ENCODE measurements around the gene ACAN.

ACAN gene

DNA sequence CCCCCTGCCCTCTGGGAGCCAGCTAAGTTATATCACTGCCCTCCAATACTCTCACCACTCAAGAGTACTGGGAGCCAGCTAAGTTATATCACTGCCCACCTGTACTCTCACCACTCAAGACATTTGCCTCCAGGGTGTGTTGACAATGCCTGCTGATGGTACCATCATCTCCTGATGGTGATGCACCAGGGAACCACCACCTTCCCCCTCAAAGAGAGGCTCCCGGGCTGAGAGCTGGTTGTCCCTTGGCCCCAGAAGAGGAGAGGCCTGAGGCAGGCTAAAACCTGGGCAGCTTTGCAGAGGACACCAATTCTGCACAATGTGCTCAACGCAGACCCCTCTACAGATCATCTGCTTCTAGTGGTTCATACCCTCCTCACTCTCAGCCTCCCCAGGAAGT lies 99.6 kb downstream of the ACAN start:
- H3K27ac Mint-ChIP-seq, result no peak overlapping the region
- TF ChIP-seq, protein P1, sequence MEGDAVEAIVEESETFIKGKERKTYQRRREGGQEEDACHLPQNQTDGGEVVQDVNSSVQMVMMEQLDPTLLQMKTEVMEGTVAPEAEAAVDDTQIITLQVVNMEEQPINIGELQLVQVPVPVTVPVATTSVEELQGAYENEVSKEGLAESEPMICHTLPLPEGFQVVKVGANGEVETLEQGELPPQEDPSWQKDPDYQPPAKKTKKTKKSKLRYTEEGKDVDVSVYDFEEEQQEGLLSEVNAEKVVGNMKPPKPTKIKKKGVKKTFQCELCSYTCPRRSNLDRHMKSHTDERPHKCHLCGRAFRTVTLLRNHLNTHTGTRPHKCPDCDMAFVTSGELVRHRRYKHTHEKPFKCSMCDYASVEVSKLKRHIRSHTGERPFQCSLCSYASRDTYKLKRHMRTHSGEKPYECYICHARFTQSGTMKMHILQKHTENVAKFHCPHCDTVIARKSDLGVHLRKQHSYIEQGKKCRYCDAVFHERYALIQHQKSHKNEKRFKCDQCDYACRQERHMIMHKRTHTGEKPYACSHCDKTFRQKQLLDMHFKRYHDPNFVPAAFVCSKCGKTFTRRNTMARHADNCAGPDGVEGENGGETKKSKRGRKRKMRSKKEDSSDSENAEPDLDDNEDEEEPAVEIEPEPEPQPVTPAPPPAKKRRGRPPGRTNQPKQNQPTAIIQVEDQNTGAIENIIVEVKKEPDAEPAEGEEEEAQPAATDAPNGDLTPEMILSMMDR (IDR thresholded peaks at IDR 0.05; ENCODE audit: unreplicated experiment in 3 of 3), result no peak
- H3K4me3 Mint-ChIP-seq, result no peak overlapping the region
- H3K27me3 Mint-ChIP-seq (ENCODE audit: low read depth), result no peaks in the 10 kb centered on the region
- H3K4me1 Mint-ChIP-seq, result peaks cover 17% of the 10 kb centered on the region
- H3K9me3 Mint-ChIP-seq, result no peaks in the 10 kb centered on the region
- peaks cover 42% of the 10 kb centered on the region for H3K36me3 Mint-ChIP-seq (ENCODE audit: low read depth)

DNA sequence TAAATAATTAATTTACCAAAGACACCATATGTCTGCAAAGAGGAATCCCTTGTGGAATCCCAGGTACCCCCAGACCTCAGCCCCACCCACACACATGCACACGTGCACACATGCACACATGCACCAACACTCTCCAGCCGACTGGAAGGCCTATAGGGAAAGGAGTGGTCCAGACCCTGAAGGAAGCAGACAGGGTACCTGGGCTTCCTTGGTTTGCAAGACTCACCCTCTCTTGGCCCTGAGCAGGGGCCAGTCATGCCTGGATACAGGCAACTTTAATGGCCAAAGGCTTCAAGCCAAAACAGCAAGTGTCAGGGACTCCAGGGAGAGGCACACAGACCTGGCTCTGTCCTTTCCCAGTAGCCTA lies 101.0 kb downstream of the ACAN start:
- Mint-ChIP-seq H3K4me3 (no peak overlapping the region), H3K4me1 (peaks cover 16% of the 10 kb centered on the region), H3K36me3 (ENCODE audit: low read depth) (peaks cover 48% of the 10 kb centered on the region), H3K9me3 (no peaks in the 10 kb centered on the region), H3K27me3 (ENCODE audit: low read depth) (no peaks in the 10 kb centered on the region), H3K27ac (no peak overlapping the region)
- TF ChIP-seq, protein P1 (IDR thresholded peaks at IDR 0.05; ENCODE audit: unreplicated experiment in 3 of 3), result no peak

DNA sequence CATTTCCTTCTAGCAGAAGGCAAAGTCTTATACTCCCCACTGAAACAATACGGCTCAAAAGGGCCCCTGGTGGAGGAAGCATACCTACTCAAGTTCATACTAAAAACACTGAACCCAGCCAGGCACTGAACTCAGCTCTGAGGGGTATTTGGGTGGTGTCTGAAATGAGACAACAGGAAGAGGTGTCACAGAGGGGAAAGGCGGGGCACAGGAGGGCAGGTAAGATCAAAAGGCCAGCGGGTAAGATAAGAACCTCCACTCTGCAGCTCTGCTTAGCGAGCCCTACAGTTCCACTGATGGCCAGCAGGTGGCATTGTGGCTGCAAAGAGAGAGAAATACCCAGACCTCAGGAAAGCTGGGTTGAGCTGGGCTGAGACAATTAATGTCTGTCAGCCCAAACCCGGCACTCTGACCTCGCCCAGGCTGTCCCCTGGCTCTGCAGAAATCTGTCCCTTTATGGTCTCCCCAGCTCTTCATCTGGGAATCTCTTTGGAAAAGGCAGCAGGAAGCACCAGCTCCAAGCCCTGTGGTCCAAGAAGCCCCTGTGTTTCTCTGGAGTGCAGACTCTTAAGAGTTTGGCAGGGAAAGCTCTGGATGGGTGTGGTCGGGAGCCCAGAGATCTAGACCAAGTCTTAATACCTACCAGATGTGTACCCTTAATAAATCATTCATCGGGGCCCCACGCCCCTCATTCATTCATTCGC lies 101.5 kb downstream of the ACAN start:
- H3K27ac Mint-ChIP-seq, result peak overlapping the region in 2 of 3 experiments; percentile 33 to 61
- H3K9me3 Mint-ChIP-seq, result no peaks in the 10 kb centered on the region
- TF ChIP-seq, protein P1 (IDR thresholded peaks at IDR 0.05; ENCODE audit: unreplicated experiment in 3 of 3), result peak; percentile 97 to 99 (median 98)
- no peak overlapping the region for H3K4me3 Mint-ChIP-seq
- peaks cover 54% of the 10 kb centered on the region for H3K36me3 Mint-ChIP-seq (ENCODE audit: low read depth)
- no peaks in the 10 kb centered on the region for H3K27me3 Mint-ChIP-seq (ENCODE audit: low read depth)
- peaks cover 21% of the 10 kb centered on the region for H3K4me1 Mint-ChIP-seq

DNA sequence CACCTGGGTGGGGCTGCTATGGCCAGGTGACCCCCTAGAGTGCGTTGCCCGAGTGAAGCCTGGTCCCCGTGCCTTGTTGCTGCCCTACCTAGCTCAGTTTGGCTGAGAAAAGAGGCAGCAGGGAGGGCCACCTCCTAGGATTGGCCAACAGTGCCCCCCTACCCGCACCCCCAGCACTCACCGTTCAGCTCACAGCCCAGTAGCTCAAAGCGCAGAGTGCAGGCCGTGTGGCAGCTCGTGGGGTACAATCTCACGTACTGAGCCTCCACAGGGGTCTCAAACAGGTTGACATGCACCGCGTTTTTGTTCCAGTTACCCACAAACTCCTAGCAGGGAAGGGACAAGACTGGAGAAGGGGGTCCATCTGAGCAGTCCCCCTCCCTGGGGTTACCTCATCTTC lies 102.3 kb downstream of the ACAN start:
- Mint-ChIP-seq H3K36me3 (ENCODE audit: low read depth) (peaks cover 51% of the 10 kb centered on the region), H3K27me3 (ENCODE audit: low read depth) (no peaks in the 10 kb centered on the region), H3K9me3 (no peaks in the 10 kb centered on the region), H3K27ac (peak overlapping the region in 1 of 3 experiments; percentile 61), H3K4me1 (peaks cover 28% of the 10 kb centered on the region), H3K4me3 (no peak overlapping the region)
- TF ChIP-seq, protein P1 (IDR thresholded peaks at IDR 0.05; ENCODE audit: unreplicated experiment in 3 of 3), result no peak

DNA sequence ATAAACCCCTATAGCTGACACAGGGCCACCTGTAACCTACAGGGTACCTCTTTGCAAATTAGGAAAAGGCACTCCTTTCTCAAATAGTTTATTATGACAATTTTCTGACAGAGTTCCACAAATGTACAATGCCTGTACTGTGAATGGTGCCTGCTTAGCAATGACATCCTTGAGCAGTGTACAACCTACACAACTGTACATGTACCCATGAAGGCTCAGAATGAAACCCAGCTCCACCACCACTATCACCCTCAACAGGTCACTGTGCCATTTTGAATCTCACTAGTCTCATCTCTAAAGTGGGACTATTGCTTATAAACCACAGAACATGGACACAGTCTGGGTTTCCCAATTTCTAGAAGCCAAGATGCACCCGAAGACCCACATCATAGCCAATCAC lies 102.9 kb downstream of the ACAN start:
- H3K36me3 Mint-ChIP-seq (ENCODE audit: low read depth), result peaks cover 46% of the 10 kb centered on the region
- H3K4me3 Mint-ChIP-seq, result no peak overlapping the region
- H3K9me3 Mint-ChIP-seq, result no peaks in the 10 kb centered on the region
- TF ChIP-seq, protein P1 (IDR thresholded peaks at IDR 0.05; ENCODE audit: unreplicated experiment in 3 of 3), result no peak
- H3K27ac Mint-ChIP-seq, result no peak overlapping the region
- H3K27me3 Mint-ChIP-seq (ENCODE audit: low read depth), result no peaks in the 10 kb centered on the region
- H3K4me1 Mint-ChIP-seq, result peaks cover 28% of the 10 kb centered on the region

DNA sequence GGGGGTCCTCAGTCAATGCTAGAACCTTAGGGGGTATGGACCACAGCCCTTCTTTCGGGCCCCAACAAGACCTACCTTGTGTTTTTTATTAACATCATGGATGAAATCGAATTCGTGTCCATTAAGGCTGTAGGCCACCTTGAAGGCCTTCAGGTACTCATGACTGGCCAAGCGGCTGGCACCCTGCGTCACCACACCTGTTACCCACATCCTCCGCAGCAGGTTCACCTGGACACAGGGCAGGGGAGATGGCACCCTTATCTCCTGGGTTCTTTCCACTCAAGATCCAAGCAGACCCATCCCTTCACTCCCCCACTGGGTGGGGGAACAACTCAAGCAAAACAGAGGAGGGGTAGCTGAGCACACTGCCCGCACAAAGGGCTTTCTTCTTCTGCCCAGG lies 103.3 kb downstream of the ACAN start:
- Mint-ChIP-seq H3K9me3 (no peaks in the 10 kb centered on the region), H3K4me1 (peaks cover 32% of the 10 kb centered on the region), H3K4me3 (no peak overlapping the region), H3K27ac (no peak overlapping the region), H3K36me3 (ENCODE audit: low read depth) (peaks cover 44% of the 10 kb centered on the region), H3K27me3 (ENCODE audit: low read depth) (no peaks in the 10 kb centered on the region)
- TF ChIP-seq, protein P1 (IDR thresholded peaks at IDR 0.05; ENCODE audit: unreplicated experiment in 3 of 3), result no peak
